Keratinocyte (primary cell): ENCODE results near the gene ASB14. TPM values are rescaled to one million over a fixed set of nuclear protein-coding genes. Genes with fewer than 3 reads are reported as not detected.

Experiments
- DNase-seq: peaks from one replicate; pipeline ENCODE4 v3.0.0-alpha.2; 2011; ENCODE audit warnings: low read depth, missing footprints, low spot score
- FAIRE-seq: peaks from 2 replicates; lab custom pipeline; 2011; peaks lifted over from hg19 to GRCh38; lab: Jason Lieb, UNC
- H2AFZ ChIP-seq: 2 replicates; pipeline ENCODE4 v1.6.0; 2012; ENCODE audit warnings: low read length, control low read depth, inconsistent platforms; ENCODE audit not compliant: control insufficient read depth
- H3K27ac ChIP-seq: 2 replicates; pipeline ENCODE4 v1.5.1; 2011; ENCODE audit warnings: low read length; ENCODE audit not compliant: control insufficient read depth, insufficient read depth
- H3K27me3 ChIP-seq: 3 replicates; pipeline ENCODE4 v1.6.0; 2011; ENCODE audit warnings: low read length; ENCODE audit not compliant: control insufficient read depth, insufficient read depth; ENCODE audit errors: extremely low read depth
- H3K36me3 ChIP-seq, 2 experiments: 2 replicates in 1 of 2; 3 replicates in 1 of 2; pipeline ENCODE4 v1.5.1; 2011; ENCODE audit warnings: low read length in 2 of 2, mild to moderate bottlenecking in 1 of 2; ENCODE audit not compliant: control insufficient read depth in 2 of 2, insufficient read depth in 2 of 2; ENCODE audit errors: extremely low read depth in 1 of 2
- H3K4me1 ChIP-seq: 3 replicates; pipeline ENCODE4 v1.5.1; 2011; ENCODE audit warnings: low read length; ENCODE audit not compliant: control insufficient read depth, insufficient read depth; ENCODE audit errors: extremely low read depth
- H3K4me2 ChIP-seq: 3 replicates; pipeline ENCODE4 v1.6.0; 2011; ENCODE audit warnings: low read depth, low read length; ENCODE audit not compliant: control insufficient read depth, insufficient read depth; ENCODE audit errors: extremely low read depth
- H3K4me3 ChIP-seq, 3 experiments: fragments of 200-600 bp in 1 of 3; sonication (generic) in 1 of 3; 2 replicates in 2 of 3; 3 replicates in 1 of 3; pipeline ENCODE4 v1.5.1; 2011 to 2016; ENCODE audit warnings: low read length in 3 of 3, mild to moderate bottlenecking in 3 of 3, control low read depth in 2 of 3, inconsistent platforms in 1 of 3, low read depth in 1 of 3, mixed read lengths in 1 of 3, mixed run types in 1 of 3, moderate library complexity in 1 of 3; ENCODE audit not compliant: control insufficient read depth in 2 of 3, insufficient read depth in 2 of 3; ENCODE audit errors: extremely low read depth in 1 of 3
- H3K79me2 ChIP-seq: 2 replicates; pipeline ENCODE4 v1.6.0; 2012; ENCODE audit warnings: low read length; ENCODE audit not compliant: control insufficient read depth, insufficient read depth
- H3K9ac ChIP-seq: 3 replicates; pipeline ENCODE4 v1.6.0; 2011; ENCODE audit warnings: low read length; ENCODE audit not compliant: control insufficient read depth, insufficient read depth; ENCODE audit errors: extremely low read depth
- H3K9me1 ChIP-seq: 3 replicates; pipeline ENCODE4 v1.6.0; 2011; ENCODE audit warnings: low read length; ENCODE audit not compliant: control insufficient read depth, insufficient read depth; ENCODE audit errors: extremely low read depth
- H3K9me3 ChIP-seq: 2 replicates; pipeline ENCODE4 v1.5.1; 2012; ENCODE audit warnings: low read depth, low read length; ENCODE audit not compliant: control insufficient read depth
- H4K20me1 ChIP-seq: 3 replicates; pipeline ENCODE4 v1.6.0; 2011; ENCODE audit warnings: low read length; ENCODE audit not compliant: control insufficient read depth, insufficient read depth; ENCODE audit errors: extremely low read depth
- CTCF ChIP-seq, 3 experiments: IDR thresholded peaks in 1 of 3; conservative IDR thresholded peaks in 1 of 3; optimal IDR thresholded peaks in 1 of 3; 2 replicates in 2 of 3; 3 replicates in 1 of 3; pipeline versions ENCODE3 to v1.5.1; 2011; ENCODE audit warnings: low read length in 3 of 3, mild to moderate bottlenecking in 3 of 3, moderate library complexity in 2 of 3, control low read depth in 1 of 3, inconsistent platforms in 1 of 3; ENCODE audit not compliant: insufficient read depth in 2 of 3; ENCODE audit errors: extremely low read depth in 1 of 3
- EZH2 ChIP-seq: IDR thresholded peaks from one replicate; pipeline ENCODE4 v1.6.1; 2012; ENCODE audit warnings: inconsistent platforms, mild to moderate bottlenecking, low read length, moderate library complexity
- dilution Hi-C: fragments of 300-500 bp; cut with MboI; formaldehyde crosslinking; loops from one replicate; pipeline ENCODE4 v1.7.0; 2020; ENCODE audit warnings: low sequenced_read_pairs; ENCODE audit not compliant: extremely low pct_ligation_motif_present
- polyA plus RNA-seq, 5 experiments: library from polyadenylated mRNA; depleted of rRNA in 3 of 5; stranded (reverse) in 3 of 5; stranded (forward) in 1 of 5; unstranded in 1 of 5; fragments of >200 nt; gene quantifications; 1 replicate in 1 of 5; 2 replicates in 3 of 5; 3 replicates in 1 of 5; pipeline versions ENCODE4 v1.2.1 to v1.2.3, GENCODE V29; 2011 to 2012; ENCODE audit warnings: missing spikeins in 2 of 5, low read depth in 1 of 5, low replicate concordance in 1 of 5

ASB14 gene
- polyA plus RNA-seq, 1 donor (not counting 4 experiments of a cell fraction or from before 2014, with no cell fraction given), result not detected

GRCh38 chr3:57298041-57298440 is 5.6 kb upstream of the ASB14 start:
- Histone ChIP-seq H3K9ac (no peak overlapping the region), H3K4me2 (no peak overlapping the region), H2AFZ (no peak overlapping the region), H3K27ac (no peak overlapping the region), H3K9me3 (no peaks in the 10 kb centered on the region), H3K36me3 (no peaks in the 10 kb centered on the region), H3K9me1 (no peaks in the 10 kb centered on the region), H3K79me2 (no peaks in the 10 kb centered on the region), H3K4me3 (no peak overlapping the region), H4K20me1 (no peaks in the 10 kb centered on the region), H3K27me3 (no peaks in the 10 kb centered on the region), H3K4me1 (no peaks in the 10 kb centered on the region)
- DNase-seq, result no peak
- dilution Hi-C loops, result no loop called here
- peak; percentile 58 for FAIRE-seq
- TF ChIP-seq CTCF (optimal IDR thresholded peaks at IDR 0.05 in 1 of 3, IDR thresholded peaks at IDR 0.05 in 1 of 3, conservative IDR thresholded peaks at IDR 0.05 in 1 of 3; ENCODE audit: extremely low read depth in 1 of 3, insufficient read depth in 2 of 3, low read length in 3 of 3), result peak; percentile 5 to 60 (median 31)
- TF ChIP-seq EZH2, result no peak

GRCh38 chr3:57292897-57293526 is 527 bp upstream of the ASB14 start:
- no peaks in the 10 kb centered on the region for H3K4me1 ChIP-seq
- no peaks in the 10 kb centered on the region for H4K20me1 ChIP-seq
- no peaks in the 10 kb centered on the region for H3K9me3 ChIP-seq
- H3K4me2 ChIP-seq, result no peak overlapping the region
- no peak overlapping the region for H2AFZ ChIP-seq
- TF ChIP-seq CTCF (optimal IDR thresholded peaks at IDR 0.05 in 1 of 3, IDR thresholded peaks at IDR 0.05 in 1 of 3, conservative IDR thresholded peaks at IDR 0.05 in 1 of 3; ENCODE audit: extremely low read depth in 1 of 3, insufficient read depth in 2 of 3, low read length in 3 of 3) (no peak), EZH2 (no peak)
- DNase-seq (no peak), FAIRE-seq (no peak)
- dilution Hi-C loops, result no loop called here
- no peak overlapping the region for H3K27ac ChIP-seq
- H3K36me3 ChIP-seq, result no peaks in the 10 kb centered on the region
- H3K27me3 ChIP-seq, result no peaks in the 10 kb centered on the region
- H3K9ac ChIP-seq, result no peak overlapping the region
- no peak overlapping the region for H3K4me3 ChIP-seq
- no peaks in the 10 kb centered on the region for H3K9me1 ChIP-seq
- no peaks in the 10 kb centered on the region for H3K79me2 ChIP-seq
